H1 (cell line): ENCODE results near the gene GSDME. TPM values are rescaled to one million over a fixed set of nuclear protein-coding genes. Genes with fewer than 3 reads are reported as not detected.

ENCODE experiments used
- CTCF ChIA-PET: fragments of 300-600 bp; sonication (Branson Sonifier 250); formaldehyde crosslinking; loops from one replicate; lab custom pipeline; 2021; ENCODE audit not compliant: partially characterized antibody; lab: Charles Lee
- POLR2A ChIA-PET: fragments of 300-600 bp; sonication (Branson Sonifier 250); formaldehyde crosslinking; loops from one replicate; lab custom pipeline; 2021; ENCODE audit warnings: inconsistent platforms; ENCODE audit not compliant: partially characterized antibody; lab: Charles Lee
- DNase-seq, 2 experiments: peaks; one replicate each; pipeline versions ENCODE4 v3.0.0 to v3.0.0-alpha.2; 2010 to 2022; ENCODE audit warnings: low spot score in 2 of 2, low read depth in 1 of 2, mixed read lengths in 1 of 2
- FAIRE-seq: peaks from 2 replicates; lab custom pipeline; 2011; peaks lifted over from hg19 to GRCh38; lab: Jason Lieb, UNC
- H2AFZ ChIP-seq: 2 replicates; pipeline ENCODE4 v1.8.1; 2012; ENCODE audit warnings: low read length, inconsistent platforms
- H2AK5ac ChIP-seq: 2 replicates; pipeline ENCODE4 v1.6.1; 2013; ENCODE audit warnings: low read depth, low read length
- H2BK120ac ChIP-seq: replicated peaks from 2 replicates; pipeline ENCODE3; 2013; ENCODE audit warnings: low read depth, low read length, inconsistent platforms
- H2BK12ac ChIP-seq: 2 replicates; pipeline ENCODE4 v1.6.1; 2013; ENCODE audit warnings: low read depth, low read length
- H2BK15ac ChIP-seq: 2 replicates; pipeline ENCODE4 v1.6.1; 2013; ENCODE audit warnings: low read length
- H2BK20ac ChIP-seq: 2 replicates; pipeline ENCODE4 v1.6.1; 2013; ENCODE audit warnings: low read length
- H2BK5ac ChIP-seq: 2 replicates; pipeline ENCODE4 v1.6.1; 2013; ENCODE audit warnings: low read depth, low read length
- H3K14ac ChIP-seq: 2 replicates; pipeline ENCODE4 v1.6.1; 2013; ENCODE audit warnings: inconsistent platforms; ENCODE audit not compliant: insufficient read length
- H3K18ac ChIP-seq: 2 replicates; pipeline ENCODE4 v1.6.1; 2013; ENCODE audit warnings: low read length; ENCODE audit errors: extremely low read depth
- H3K23ac ChIP-seq: 2 replicates; pipeline ENCODE4 v1.6.1; 2013; ENCODE audit warnings: inconsistent platforms; ENCODE audit not compliant: insufficient read length
- H3K23me2 ChIP-seq: 2 replicates; pipeline ENCODE4 v1.6.1; 2013; ENCODE audit warnings: low read depth, low read length
- H3K27ac ChIP-seq: 2 replicates; pipeline ENCODE4 v1.6.1; 2011; ENCODE audit warnings: low read depth, low read length, inconsistent platforms
- H3K27me3 ChIP-seq, 4 experiments: replicated peaks in 1 of 4; 1 replicate in 1 of 4; 2 replicates in 3 of 4; pipeline versions ENCODE4 v1.6.1 to v1.8.1; 2011 to 2013; ENCODE audit warnings: low read length in 3 of 4, mild to moderate bottlenecking in 3 of 4, inconsistent platforms in 2 of 4, mixed read lengths in 2 of 4, moderate library complexity in 1 of 4; ENCODE audit not compliant: control insufficient read depth in 3 of 4, insufficient read depth in 3 of 4; ENCODE audit errors: extremely low read depth in 1 of 4
- H3K36me3 ChIP-seq, 4 experiments: 2 replicates each; pipeline versions ENCODE4 v1.6.1 to v1.8.1; 2011 to 2013; ENCODE audit warnings: mild to moderate bottlenecking in 4 of 4, low read length in 3 of 4, moderate library complexity in 2 of 4, control low read depth in 1 of 4, inconsistent platforms in 1 of 4; ENCODE audit not compliant: insufficient read depth in 4 of 4, control insufficient read depth in 2 of 4
- H3K4ac ChIP-seq: replicated peaks from 2 replicates; pipeline ENCODE3; 2013; ENCODE audit warnings: low read length, low read depth, mixed read lengths, inconsistent platforms; ENCODE audit not compliant: insufficient read length
- H3K4me1 ChIP-seq, 4 experiments: replicated peaks in 1 of 4; 1 replicate in 1 of 4; 2 replicates in 3 of 4; pipeline versions ENCODE4 v1.6.1 to v1.8.1; 2011 to 2013; ENCODE audit warnings: low read length in 3 of 4, inconsistent platforms in 2 of 4, mixed read lengths in 1 of 4; ENCODE audit not compliant: insufficient read depth in 4 of 4, control insufficient read depth in 3 of 4
- H3K4me2 ChIP-seq, 2 experiments: 2 replicates each; pipeline versions ENCODE4 v1.6.1 to v1.8.1; 2011 to 2013; ENCODE audit warnings: low read depth in 2 of 2, low read length in 2 of 2, control low read depth in 1 of 2, inconsistent platforms in 1 of 2, mild to moderate bottlenecking in 1 of 2; ENCODE audit not compliant: insufficient read depth in 1 of 2
- H3K4me3 ChIP-seq, 4 experiments: fragments of 200-600, 300-600 bp in 1 of 4; sonication (generic), shearing (Covaris generic), sonication (Bioruptor Twin) in 1 of 4; 2 replicates each; pipeline versions ENCODE4 v1.5.1 to v1.8.1; 2011 to 2016; ENCODE audit warnings: low read length in 4 of 4, low read depth in 3 of 4, control low read depth in 2 of 4, inconsistent platforms in 2 of 4, mild to moderate bottlenecking in 2 of 4, mixed read lengths in 1 of 4, moderate library complexity in 1 of 4; ENCODE audit not compliant: insufficient read depth in 2 of 4; ENCODE audit errors: extremely low read depth in 1 of 4
- H3K56ac ChIP-seq: replicated peaks from 2 replicates; pipeline ENCODE3; 2013; ENCODE audit warnings: low read depth, mild to moderate bottlenecking, mixed read lengths, low read length, inconsistent platforms; ENCODE audit not compliant: insufficient read length
- H3K79me1 ChIP-seq: 2 replicates; pipeline ENCODE4 v1.6.1; 2013; ENCODE audit warnings: low read depth, low read length, control low read depth
- H3K79me2 ChIP-seq, 2 experiments: 2 replicates each; pipeline versions ENCODE4 v1.6.1 to v1.8.1; 2012 to 2013; ENCODE audit warnings: low read length in 2 of 2, mild to moderate bottlenecking in 2 of 2, inconsistent platforms in 1 of 2; ENCODE audit not compliant: insufficient read depth in 2 of 2, control insufficient read depth in 1 of 2
- H3K9ac ChIP-seq, 4 experiments: replicated peaks in 1 of 4; 1 replicate in 1 of 4; 2 replicates in 3 of 4; pipeline versions ENCODE4 v1.6.1 to v1.8.1; 2011 to 2013; ENCODE audit warnings: low read depth in 3 of 4, low read length in 3 of 4, control low read depth in 2 of 4, mild to moderate bottlenecking in 2 of 4, moderate library complexity in 2 of 4, inconsistent platforms in 1 of 4; ENCODE audit errors: extremely low read depth in 1 of 4
- H3K9me3 ChIP-seq, 2 experiments: 2 replicates each; pipeline versions ENCODE4 v1.6.1 to v1.8.1; 2012 to 2013; ENCODE audit warnings: mild to moderate bottlenecking in 2 of 2, moderate library complexity in 2 of 2, control low read depth in 1 of 2, inconsistent platforms in 1 of 2, low read depth in 1 of 2, low read length in 1 of 2, mixed read lengths in 1 of 2; ENCODE audit not compliant: insufficient read depth in 2 of 2
- H4K20me1 ChIP-seq, 2 experiments: replicated peaks in 1 of 2; 2 replicates each; pipeline versions ENCODE3 to v1.8.1; 2011 to 2013; ENCODE audit warnings: inconsistent platforms in 2 of 2, low read length in 2 of 2, mild to moderate bottlenecking in 1 of 2; ENCODE audit not compliant: insufficient read depth in 2 of 2, control insufficient read depth in 1 of 2
- H4K5ac ChIP-seq: 2 replicates; pipeline ENCODE4 v1.6.1; 2013; ENCODE audit warnings: low read length, low read depth, mixed read lengths, inconsistent platforms; ENCODE audit not compliant: insufficient read length
- H4K8ac ChIP-seq: 2 replicates; pipeline ENCODE4 v1.8.0; 2013; ENCODE audit warnings: mild to moderate bottlenecking, moderate library complexity, low read length, inconsistent platforms; ENCODE audit not compliant: insufficient read depth; ENCODE audit errors: extremely low read depth
- H4K91ac ChIP-seq: replicated peaks from 2 replicates; pipeline ENCODE3; 2013; ENCODE audit warnings: low read length, mixed read lengths, inconsistent platforms; ENCODE audit not compliant: insufficient read length
- BACH1 ChIP-seq: IDR thresholded peaks from 2 replicates; pipeline ENCODE4 v1.6.1; 2012; ENCODE audit warnings: low read length, improper control_type of control experiment
- CBX5 ChIP-seq: fragments of 300-800, 300-1000 bp; sonication (generic); IDR thresholded peaks from 2 replicates; pipeline ENCODE4 v1.7.1; 2016; ENCODE audit warnings: antibody characterized with exemption, low read length, low read depth
- CBX8 ChIP-seq: fragments of 300-800, 300-1000 bp; sonication (generic); IDR thresholded peaks from 2 replicates; pipeline ENCODE4 v1.7.1; 2016; ENCODE audit warnings: low read depth, low read length, borderline replicate concordance
- CHD2 ChIP-seq: IDR thresholded peaks from 2 replicates; pipeline ENCODE4 v1.6.1; 2012; ENCODE audit warnings: low read length, improper control_type of control experiment
- JUN ChIP-seq: IDR thresholded peaks from 2 replicates; pipeline ENCODE4 v1.6.1; 2011; ENCODE audit warnings: low read depth, mild to moderate bottlenecking, improper control_type of control experiment, low read length
- JUND ChIP-seq: IDR thresholded peaks from 2 replicates; pipeline ENCODE4 v1.6.1; 2011; ENCODE audit warnings: mild to moderate bottlenecking, improper control_type of control experiment, low read length
- MAX ChIP-seq: IDR thresholded peaks from 2 replicates; pipeline ENCODE4 v1.6.1; 2012; ENCODE audit warnings: inconsistent platforms
- PHF8 ChIP-seq: fragments of 200-600 bp; sonication (generic); conservative IDR thresholded peaks from 2 replicates; pipeline ENCODE4 v1.7.1; 2012; ENCODE audit warnings: low read depth, mild to moderate bottlenecking, inconsistent platforms, low read length, moderate library complexity
- POU5F1 ChIP-seq: IDR thresholded peaks from 2 replicates; pipeline ENCODE4 v1.6.1; 2011; ENCODE audit warnings: low read depth, mild to moderate bottlenecking, low read length, moderate library complexity
- RAD21 ChIP-seq, 2 experiments: IDR thresholded peaks in 1 of 2; conservative IDR thresholded peaks in 1 of 2; 2 replicates each; pipeline ENCODE4 v1.6.1; 2011; ENCODE audit warnings: low read depth in 2 of 2, low read length in 2 of 2, improper control_type of control experiment in 1 of 2, inconsistent platforms in 1 of 2, mild to moderate bottlenecking in 1 of 2, moderate library complexity in 1 of 2
- RNF2 ChIP-seq: fragments of 200-900, 300-1000 bp; sonication (generic); IDR thresholded peaks from 2 replicates; pipeline ENCODE4 v1.7.1; 2016; ENCODE audit warnings: borderline replicate concordance, low read depth, mild to moderate bottlenecking, antibody characterized with exemption, low read length; ENCODE audit not compliant: poor library complexity, severe bottlenecking; ENCODE audit errors: missing control alignments
- SP2 ChIP-seq: IDR thresholded peaks from 2 replicates; pipeline ENCODE4 v1.6.1; 2012; ENCODE audit warnings: mild to moderate bottlenecking, low read length, inconsistent platforms
- TAF7 ChIP-seq: optimal IDR thresholded peaks from 2 replicates; pipeline ENCODE3; 2011; ENCODE audit warnings: low read depth, mild to moderate bottlenecking, inconsistent platforms, low read length, moderate library complexity, borderline replicate concordance
- WGBS, 2 experiments: shearing (Covaris generic) in 1 of 2; methylation state at CpG; one replicate each; pipeline versions ENCODE4 v1.1.6 to v1.1.7; 2013 to 2015; ENCODE audit warnings: low lambda C conversion rate in 2 of 2, mixed read lengths in 2 of 2, inconsistent platforms in 1 of 2, low coverage in 1 of 2, missing lambda C conversion rate in 1 of 2; ENCODE audit not compliant: insufficient replicate concordance in 2 of 2, insufficient coverage in 1 of 2, insufficient read length in 1 of 2; ENCODE audit errors: extremely low coverage in 1 of 2, missing lambda C conversion rate in 1 of 2; 5-methylcytosine and 5-hydroxymethylcytosine counted together
- polyA plus RNA-seq, 7 experiments: library from polyadenylated mRNA; depleted of rRNA in 3 of 7; stranded (reverse) in 5 of 7; unstranded in 2 of 7; fragments of >200 nt in 5 of 7; fragments of 200-250 nt in 2 of 7; gene quantifications; 1 replicate in 5 of 7; 2 replicates in 1 of 7; 4 replicates in 1 of 7; pipeline versions ENCODE4 v1.2.1 to v1.2.3, GENCODE V29; 2011 to 2013; ENCODE audit warnings: missing spikeins in 2 of 7, mixed read lengths in 2 of 7
- total RNA-seq: library from RNA; stranded (reverse); fragmentation: NEBNext Ultra II Directional; extraction: Animal tissue kit (Norgen Biotek cat#: 25700); gene quantifications from 2 replicates; pipeline ENCODE4 v1.2.1, GENCODE V29; 2021

Gene GSDME
- total and polyA plus RNA-seq, 2 of the 8 experiments (the other 6 are each of a cell fraction or from before 2014, with no cell fraction given), result 5.4 to 7.6 TPM

- ChIA-PET CTCF (interaction anchor here (0.7 to 2.3 kb wide), 5 partner anchors 9 to 133 kb away, joined by 3 to 12 read pairs (median 3); no protein-coding TSS in a partner anchor), POLR2A (interaction anchor here (0.7 kb wide), 1 partner anchor 49 kb away, joined by 4 read pairs; no protein-coding TSS in a partner anchor)
- no peak for DNase-seq
- H3K79me1 ChIP-seq, result no peaks in the 10 kb centered on the region
- no peak overlapping the region for H3K14ac ChIP-seq
- H3K9me3 ChIP-seq, result no peaks in the 10 kb centered on the region
- H2BK120ac ChIP-seq, result no peak overlapping the region
- peaks cover 0 to 2% of the 10 kb centered on the region in 2 experiments for H4K20me1 ChIP-seq
- TF ChIP-seq POU5F1 (no peak), SP2 (no peak), RNF2 (no peak), CBX8 (no peak), MAX (no peak), BACH1 (no peak), CBX5 (no peak), TAF7 (no peak), JUN (no peak), PHF8 (no peak), CHD2 (no peak), RAD21 (IDR thresholded peaks at IDR 0.05 in 1 of 2, conservative IDR thresholded peaks at IDR 0.05 in 1 of 2; ENCODE audit: low read depth in 2 of 2, low read length in 2 of 2) (no peak), JUND (no peak)
- H3K27me3 ChIP-seq, result no peaks in the 10 kb centered on the region
- H3K79me2 ChIP-seq, result no peaks in the 10 kb centered on the region
- H3K4me2 ChIP-seq, result no peak overlapping the region
- no peak overlapping the region for H2BK15ac ChIP-seq
- WGBS, 2 experiments, result 92% methylated on average over 5 of the region's 5 CpGs; no CpG with 5 or more reads in 1 of the 2 experiments
- peaks cover 0 to 5% (median 2%) of the 10 kb centered on the region in 4 experiments; a peak in 3 of 7 replicates for H3K4me1 ChIP-seq
- H3K56ac ChIP-seq, result no peak overlapping the region
- no peak overlapping the region for H2BK5ac ChIP-seq
- no peak overlapping the region for H2AFZ ChIP-seq
- H3K4ac ChIP-seq, result no peak overlapping the region
- H3K27ac ChIP-seq, result no peak overlapping the region
- no peaks in the 10 kb centered on the region for H3K23me2 ChIP-seq
- H3K9ac ChIP-seq, result no peak overlapping the region
- no peak overlapping the region for H2AK5ac ChIP-seq
- no peak overlapping the region for H3K18ac ChIP-seq
- no peak overlapping the region for H2BK20ac ChIP-seq
- H3K4me3 ChIP-seq, result no peak overlapping the region
- peak overlapping the region; percentile 51; the same call in 1 of the 2 replicates for H4K8ac ChIP-seq
- no peak for FAIRE-seq
- no peak overlapping the region for H4K91ac ChIP-seq
- H4K5ac ChIP-seq, result no peak overlapping the region
- H3K36me3 ChIP-seq, result no peaks in the 10 kb centered on the region
- no peak overlapping the region for H2BK12ac ChIP-seq
- H3K23ac ChIP-seq, result no peak overlapping the region
Measured at GRCh38 chr7:24709051-24709450, 48.2 kb downstream of the GSDME start.
